ENCODE measurements around the gene KIAA1586. TPM values are rescaled to one million over a fixed set of nuclear protein-coding genes. Genes with fewer than 3 reads are reported as not detected.

Gene KIAA1586
- total and polyA plus RNA-seq, 2 of the 13 experiments (the other 11 are each of a cell fraction or from before 2014, with no cell fraction given), result 5.5 to 16.9 TPM

GRCh38 chr6:57002197-57002596 is 44.3 kb upstream of the KIAA1586 start (continued):
- TF ChIP-seq MAFK (conservative IDR thresholded peaks at IDR 0.05 in 1 of 2, IDR thresholded peaks at IDR 0.05 in 1 of 2; ENCODE audit: low read length in 2 of 2) (no peak), ARID2 (CRISPR knock-in tag; IDR thresholded peaks at IDR 0.05; ENCODE audit: borderline replicate concordance) (no peak), ZKSCAN8 (CRISPR knock-in tag; IDR thresholded peaks at IDR 0.05; ENCODE audit: borderline replicate concordance) (no peak)

GRCh38 chr6:57004292-57004691 is 42.2 kb upstream of the KIAA1586 start:
- H3K4me2 ChIP-seq (ENCODE audit: low read depth, low read length), result no peak overlapping the region
- H2AFZ ChIP-seq (ENCODE audit: low read length), result no peak overlapping the region
- H3K4me3 ChIP-seq (replicated peaks in 1 of 3; ENCODE audit: insufficient read depth in 1 of 3, low read depth in 2 of 3, low read length in 3 of 3), result no peak overlapping the region
- no peaks in the 10 kb centered on the region for H3K79me2 ChIP-seq (ENCODE audit: insufficient read depth, low read length)
- no peak for FAIRE-seq
- 68% methylated on average over 14 of the region's 14 CpGs for WGBS (ENCODE audit: low lambda C conversion rate)
- no peak overlapping the region for H3K9ac ChIP-seq (ENCODE audit: insufficient read depth, low read depth, low read length)
- in situ Hi-C loops (cut with HindIII; ENCODE audit: extremely low pct_ligation_motif_present, low pct_unique_long_range_greater_than_20kb) (no loop called here), intact Hi-C loops (cut with micrococcal nuclease; ENCODE audit: unreplicated experiment) (no loop called here)
- no peak for ATAC-seq
- peaks cover 4% of the 10 kb centered on the region for H3K9me3 ChIP-seq (ENCODE audit: low read length)
- ChIA-PET POLR2A (no interaction called here), CTCF (ENCODE audit: low intra/inter-chr PET ratio, low total read pairs) (no interaction called here)
- no TSS peak for BruUV-seq (replicated peaks)
- H3K36me3 ChIP-seq (replicated peaks in 1 of 2; ENCODE audit: control insufficient read depth in 1 of 2, insufficient read depth in 2 of 2, low read length in 2 of 2), result no peaks in the 10 kb centered on the region
- no peaks in the 10 kb centered on the region for H3K27me3 ChIP-seq (ENCODE audit: control insufficient read depth in 1 of 2, insufficient read depth in 2 of 2, low read length in 2 of 2)
- no peak overlapping the region for H3K27ac ChIP-seq (ENCODE audit: extremely low read length, insufficient read depth, low read length)
- H4K20me1 ChIP-seq (ENCODE audit: insufficient read depth, low read length), result no peaks in the 10 kb centered on the region
- no peak for DNase-seq (ENCODE audit: low spot score)
- H3K4me1 ChIP-seq (ENCODE audit: insufficient read depth, low read length), result no peaks in the 10 kb centered on the region
- TF ChIP-seq GPBP1L1 (CRISPR knock-in tag; IDR thresholded peaks at IDR 0.05) (no peak), ZNF232 (CRISPR knock-in tag; IDR thresholded peaks at IDR 0.05; ENCODE audit: borderline replicate concordance) (no peak), RERE (CRISPR knock-in tag; IDR thresholded peaks at IDR 0.05; ENCODE audit: low read depth) (no peak), ZNF530 (CRISPR knock-in tag; IDR thresholded peaks at IDR 0.05; ENCODE audit: low read depth) (no peak), ZNF512 (CRISPR knock-in tag; IDR thresholded peaks at IDR 0.05) (no peak), MAZ (IDR thresholded peaks at IDR 0.05; ENCODE audit: borderline replicate concordance, low read depth, low read length) (no peak), MAZ (CRISPR knock-in tag; IDR thresholded peaks at IDR 0.05; ENCODE audit: low read depth) (no peak), ZNF780A (CRISPR knock-in tag; IDR thresholded peaks at IDR 0.05) (no peak), ZNF17 (CRISPR knock-in tag; IDR thresholded peaks at IDR 0.05) (no peak), KMT2A (CRISPR knock-in tag; IDR thresholded peaks at IDR 0.05) (no peak), ZNF124 (CRISPR knock-in tag; IDR thresholded peaks at IDR 0.05) (no peak), MIER2 (CRISPR knock-in tag; IDR thresholded peaks at IDR 0.05) (no peak), DNMT1 (CRISPR knock-in tag; IDR thresholded peaks at IDR 0.05) (no peak)
